C1 segment of cervical spinal cord (tissue), 14 donors: ENCODE data around the gene EXTL2.
"Not testable (repeated sequence)": the region's sequence is repeated elsewhere in the genome, so short reads cannot be mapped to it uniquely, and the experiment has no call there.

Source experiments
- DNase-seq, 14 donors: peaks; one replicate each; lab custom pipeline; 2025; lab: John Stamatoyannopoulos, UW

Gene EXTL2

GRCh38 chr1:100903777-100904176, 9.1 kb upstream of the EXTL2 start:
- no peak for DNase-seq

GRCh38 chr1:100902365-100902764, 7.7 kb upstream of the EXTL2 start:
- no peak for DNase-seq

GRCh38 chr1:100896481-100896982, 1.9 kb upstream of the EXTL2 start:
- peak in 3 of 14 donors; percentile 27 to 55 (median 37) for DNase-seq

- DNase-seq, result peak; percentile 35 to 95 (median 90)
Observed at GRCh38 chr1:100895540-100896480, 1.2 kb upstream of the EXTL2 start, which contains the start of gene SLC30A7. Gene SLC30A7 (plus strand): TSS chr1:100896090. CDS start chr1:100896263, 173 bp downstream.

- no peak for DNase-seq
Observed at GRCh38 chr1:100893718-100894117, 924 bp downstream of the EXTL2 start.

- no peak for DNase-seq
Observed at GRCh38 chr1:100892554-100892953, 2.1 kb downstream of the EXTL2 start.

- no peak for DNase-seq
Observed at GRCh38 chr1:100891380-100891779, 3.3 kb downstream of the EXTL2 start.

- not testable (repeated sequence) for DNase-seq
Observed at GRCh38 chr1:100889869-100890482, 4.7 kb downstream of the EXTL2 start.

GRCh38 chr1:100889007-100889406, 5.6 kb downstream of the EXTL2 start:
- not testable (repeated sequence) for DNase-seq

GRCh38 chr1:100883963-100884362, 10.7 kb downstream of the EXTL2 start:
- DNase-seq, result peak in 1 of 14 donors; percentile 3

- no peak for DNase-seq
Observed at GRCh38 chr1:100882698-100883097, 11.9 kb downstream of the EXTL2 start.

- no peak for DNase-seq
Observed at GRCh38 chr1:100881687-100882086, 13.0 kb downstream of the EXTL2 start.

- no peak for DNase-seq
Observed at GRCh38 chr1:100879422-100879821, 15.2 kb downstream of the EXTL2 start.

- DNase-seq, result no peak
Observed at GRCh38 chr1:100876291-100876690, 18.4 kb downstream of the EXTL2 start.

- no peak for DNase-seq
Observed at GRCh38 chr1:100875228-100875627, 19.4 kb downstream of the EXTL2 start.

- DNase-seq, result no peak
Observed at GRCh38 chr1:100874433-100874832, 20.2 kb downstream of the EXTL2 start.

- no peak for DNase-seq
Observed at GRCh38 chr1:100869996-100870395, 24.6 kb downstream of the EXTL2 start.

GRCh38 chr1:100868364-100868995, 26.2 kb downstream of the EXTL2 start:
- no peak for DNase-seq

- no peak for DNase-seq
Observed at GRCh38 chr1:100866901-100867206, 27.8 kb downstream of the EXTL2 start.

GRCh38 chr1:100866041-100866900, 28.4 kb downstream of the EXTL2 start:
- DNase-seq, result no peak

GRCh38 chr1:100862591-100862990, 32.1 kb downstream of the EXTL2 start:
- no peak for DNase-seq
